ENCODE results near the gene TP73. TPM values are rescaled to one million over a fixed set of nuclear protein-coding genes. Genes with fewer than 3 reads are reported as not detected.

The TP73 gene
- total RNA-seq, 1 donor from 2014 or later, result 0.05 TPM

- no peak for DNase-seq (ENCODE audit: low spot score)
- H3K27me3 Mint-ChIP-seq (ENCODE audit: low read depth), result peaks cover 2% of the 10 kb centered on the region
- TF ChIP-seq CTCF (IDR thresholded peaks at IDR 0.05), result no peak
- peaks cover 28% of the 10 kb centered on the region for H3K4me1 Mint-ChIP-seq (ENCODE audit: low read depth)
- H3K4me3 Mint-ChIP-seq (ENCODE audit: unreplicated experiment), result peak overlapping the region; percentile 65
- H3K9me3 Mint-ChIP-seq (ENCODE audit: low read depth), result no peaks in the 10 kb centered on the region
- H3K36me3 Mint-ChIP-seq (ENCODE audit: low read depth), result no peaks in the 10 kb centered on the region
- H3K27ac Mint-ChIP-seq (ENCODE audit: unreplicated experiment), result no peak overlapping the region
Observed at GRCh38 chr1:3612123-3612522, 40.2 kb upstream of the TP73 start.

- DNase-seq (ENCODE audit: low spot score), result no peak
- Mint-ChIP-seq H3K27me3 (ENCODE audit: low read depth) (peaks cover 3% of the 10 kb centered on the region), H3K27ac (ENCODE audit: unreplicated experiment) (no peak overlapping the region), H3K9me3 (ENCODE audit: low read depth) (no peaks in the 10 kb centered on the region), H3K4me3 (ENCODE audit: unreplicated experiment) (no peak overlapping the region), H3K36me3 (ENCODE audit: low read depth) (no peaks in the 10 kb centered on the region), H3K4me1 (ENCODE audit: low read depth) (peaks cover 36% of the 10 kb centered on the region)
- peak; percentile 83 for TF ChIP-seq CTCF (IDR thresholded peaks at IDR 0.05)
Observed at GRCh38 chr1:3614755-3615742, 37.3 kb upstream of the TP73 start.

- Mint-ChIP-seq H3K4me1 (ENCODE audit: low read depth) (peaks cover 32% of the 10 kb centered on the region), H3K4me3 (ENCODE audit: unreplicated experiment) (no peak overlapping the region), H3K27me3 (ENCODE audit: low read depth) (peaks cover 3% of the 10 kb centered on the region), H3K36me3 (ENCODE audit: low read depth) (no peaks in the 10 kb centered on the region), H3K9me3 (ENCODE audit: low read depth) (no peaks in the 10 kb centered on the region), H3K27ac (ENCODE audit: unreplicated experiment) (no peak overlapping the region)
- no peak for DNase-seq (ENCODE audit: low spot score)
- no peak for TF ChIP-seq CTCF (IDR thresholded peaks at IDR 0.05)
Observed at GRCh38 chr1:3616861-3617260, 35.5 kb upstream of the TP73 start.

- Mint-ChIP-seq H3K4me1 (ENCODE audit: low read depth) (peaks cover 34% of the 10 kb centered on the region), H3K4me3 (ENCODE audit: unreplicated experiment) (no peak overlapping the region), H3K36me3 (ENCODE audit: low read depth) (no peaks in the 10 kb centered on the region), H3K27me3 (ENCODE audit: low read depth) (peaks cover 3% of the 10 kb centered on the region), H3K9me3 (ENCODE audit: low read depth) (no peaks in the 10 kb centered on the region), H3K27ac (ENCODE audit: unreplicated experiment) (no peak overlapping the region)
- TF ChIP-seq CTCF (IDR thresholded peaks at IDR 0.05), result no peak
- DNase-seq (ENCODE audit: low spot score), result no peak
Observed at GRCh38 chr1:3617806-3618345, 34.4 kb upstream of the TP73 start.

GRCh38 chr1:3618531-3618880, 33.8 kb upstream of the TP73 start:
- Mint-ChIP-seq H3K9me3 (ENCODE audit: low read depth) (no peaks in the 10 kb centered on the region), H3K36me3 (ENCODE audit: low read depth) (no peaks in the 10 kb centered on the region), H3K27ac (ENCODE audit: unreplicated experiment) (no peak overlapping the region)

More at GRCh38 chr1:3618531-3618880, 33.8 kb upstream of the TP73 start:
- Mint-ChIP-seq H3K4me3 (ENCODE audit: unreplicated experiment) (no peak overlapping the region), H3K27me3 (ENCODE audit: low read depth) (peaks cover 2% of the 10 kb centered on the region), H3K4me1 (ENCODE audit: low read depth) (peaks cover 34% of the 10 kb centered on the region)
- DNase-seq (ENCODE audit: low spot score), result no peak
- TF ChIP-seq CTCF (IDR thresholded peaks at IDR 0.05), result no peak
